GM18870 (cell line): ENCODE measurements around the gene PORCN.

ENCODE experiments used
- ATAC-seq: cut with Tn5 transposase; IDR thresholded peaks from one replicate; pipeline ENCODE4 v1.9.1; 2021; ENCODE audit warnings: moderate library complexity; ENCODE audit not compliant: unreplicated experiment

Gene PORCN

GRCh38 chrX:48475774-48476577 lies 32.8 kb upstream of the PORCN start, which contains the start of gene FTSJ1:
FTSJ1 (plus strand) TSS chrX:48476199; CDS start chrX:48478048, 1,849 bp downstream.
- peak; percentile 82 for ATAC-seq

DNA sequence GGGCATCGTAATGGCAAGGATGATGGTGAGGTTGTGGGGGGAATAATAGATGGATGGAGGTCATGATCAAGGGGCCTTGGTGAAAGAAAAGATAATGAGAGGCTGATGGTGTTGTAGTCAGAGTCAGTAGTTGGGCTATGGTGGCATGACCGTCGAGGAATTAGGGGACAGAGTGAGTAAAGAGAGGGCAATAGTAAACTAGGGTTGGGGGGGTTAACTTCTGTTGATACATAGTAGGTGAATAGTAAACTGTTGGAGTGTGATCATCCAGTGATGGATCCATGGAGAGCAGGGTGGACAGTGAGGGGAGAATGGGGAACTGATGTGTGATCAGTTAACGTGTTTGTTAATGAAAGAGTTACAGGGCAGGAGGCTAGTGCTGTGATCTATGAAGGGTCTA lies 31.9 kb upstream of the PORCN start:
- no peak for ATAC-seq

GRCh38 chrX:48477960-48478755 lies 30.6 kb upstream of the PORCN start:
- no peak for ATAC-seq

DNA sequence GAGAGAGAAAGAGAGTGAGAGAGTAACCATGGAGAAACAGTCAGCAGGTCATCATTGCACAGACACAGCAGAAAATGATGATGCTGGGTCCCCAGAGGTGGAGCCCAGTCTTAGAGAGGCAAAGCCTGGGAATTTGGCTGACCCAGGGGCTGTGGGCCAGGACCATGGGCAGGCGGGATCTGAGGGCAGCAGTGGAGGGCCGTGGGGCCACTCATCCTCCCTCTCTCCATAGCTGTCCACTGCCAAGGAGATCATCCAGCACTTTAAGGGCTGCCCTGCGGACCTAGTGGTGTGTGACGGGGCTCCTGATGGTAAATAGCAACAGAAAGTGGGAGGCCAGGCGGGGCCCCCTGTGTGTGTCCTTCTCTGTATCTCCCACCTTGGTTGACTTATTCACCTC lies 30.0 kb upstream of the PORCN start:
- ATAC-seq, result no peak

DNA sequence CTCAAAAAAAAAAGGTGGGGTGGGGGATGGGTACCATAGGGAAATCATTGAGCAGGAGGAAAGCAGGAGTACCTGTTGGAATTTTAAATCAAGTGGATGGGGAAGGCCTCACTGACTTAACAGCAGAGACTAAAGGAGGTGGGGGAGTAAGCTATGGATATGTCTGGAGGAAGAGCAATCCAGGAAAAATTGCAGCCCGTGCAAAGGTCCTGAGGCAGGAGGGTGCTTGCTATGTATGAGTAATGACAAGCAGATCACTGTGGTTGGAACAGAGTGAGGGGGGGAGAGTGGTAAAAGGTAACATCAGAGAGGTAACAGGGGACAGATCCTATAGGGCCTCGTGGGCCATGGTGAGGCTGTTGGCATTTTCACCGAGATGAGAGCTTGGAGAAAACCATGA lies 28.6 kb upstream of the PORCN start:
- no peak for ATAC-seq

- no peak for ATAC-seq
These were observed 28.2 kb upstream of the PORCN start for GRCh38 chrX:48480583-48480982.

DNA sequence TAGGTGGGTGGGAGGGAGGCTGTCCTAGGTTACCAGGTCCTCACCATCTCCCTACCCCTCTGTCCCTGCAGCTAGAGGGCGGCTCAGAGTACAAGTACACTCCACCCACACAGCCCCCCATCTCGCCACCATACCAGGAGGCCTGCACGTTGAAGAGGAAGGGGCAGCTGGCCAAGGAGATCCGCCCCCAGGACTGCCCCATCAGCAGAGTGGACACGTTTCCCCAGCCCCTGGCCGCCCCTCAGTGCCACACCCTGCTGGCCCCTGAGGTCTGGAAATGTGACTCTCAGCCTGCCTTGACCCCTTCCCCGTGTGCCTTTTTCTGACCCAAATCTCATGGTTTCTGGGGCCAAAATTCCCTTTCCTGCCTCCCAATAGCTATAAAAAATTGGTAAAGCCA lies 26.3 kb upstream of the PORCN start:
- no peak for ATAC-seq

DNA sequence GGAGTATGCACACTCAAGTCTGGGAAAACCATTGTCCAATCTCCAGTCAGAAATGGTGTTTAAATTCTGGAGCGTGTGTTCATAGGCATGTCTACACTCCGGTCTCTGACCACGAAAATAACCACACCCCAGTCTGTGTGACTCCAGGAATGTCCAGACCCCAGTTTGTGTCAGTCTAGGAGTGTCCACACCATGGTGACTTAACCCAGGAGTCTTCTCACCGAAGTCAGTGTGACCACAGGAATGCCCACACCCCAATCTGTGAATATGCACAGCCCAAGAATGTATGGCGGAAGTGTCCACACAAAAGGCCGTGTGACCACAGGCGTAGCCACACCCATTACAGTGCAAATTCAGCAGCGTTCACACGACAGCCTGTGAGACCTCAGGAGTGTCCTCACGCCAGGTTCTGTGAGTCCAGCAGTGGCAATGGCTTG lies 21.4 kb upstream of the PORCN start:
- ATAC-seq, result no peak

DNA sequence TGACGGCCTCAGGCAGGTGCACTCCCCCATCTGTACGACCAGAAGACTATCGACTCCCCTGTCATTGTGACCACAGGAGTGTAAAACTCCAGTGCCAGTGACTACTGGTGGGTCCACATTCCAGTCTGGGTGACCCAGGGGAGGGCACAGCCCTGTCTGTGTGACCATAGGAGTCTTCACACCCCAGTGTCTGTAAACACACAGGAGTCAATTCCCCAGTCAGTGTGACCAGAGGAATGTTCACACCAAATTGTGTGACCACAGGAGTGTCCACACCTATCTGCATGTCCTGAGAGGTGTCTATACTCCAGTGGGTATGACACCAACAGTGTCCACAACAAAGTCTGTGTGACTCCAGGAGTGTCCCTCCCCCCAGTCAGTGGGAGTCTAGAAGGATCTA lies 20.8 kb upstream of the PORCN start:
- no peak for ATAC-seq

- ATAC-seq, result no peak
These were observed 19.5 kb upstream of the PORCN start for GRCh38 chrX:48489296-48489695.

DNA sequence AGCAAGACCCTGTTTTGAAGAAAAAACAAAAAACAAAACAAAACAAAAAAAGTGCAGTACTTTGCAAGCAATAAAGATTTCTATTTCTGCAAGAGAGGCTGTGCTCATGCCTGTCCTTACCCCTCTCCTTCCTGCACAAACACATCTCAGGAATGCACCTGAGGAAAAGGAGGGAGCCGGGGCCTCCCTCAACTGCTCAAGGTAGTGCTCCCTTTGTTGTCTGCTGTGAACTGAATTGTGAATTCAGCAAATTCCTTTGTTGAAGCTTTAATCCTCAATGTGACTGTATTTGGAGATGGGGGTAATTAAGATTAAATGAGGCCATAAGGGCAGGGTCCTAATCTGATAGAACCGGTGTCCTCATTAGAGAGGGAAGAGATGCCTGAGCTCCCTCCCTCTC lies 18.9 kb upstream of the PORCN start:
- ATAC-seq, result no peak

DNA sequence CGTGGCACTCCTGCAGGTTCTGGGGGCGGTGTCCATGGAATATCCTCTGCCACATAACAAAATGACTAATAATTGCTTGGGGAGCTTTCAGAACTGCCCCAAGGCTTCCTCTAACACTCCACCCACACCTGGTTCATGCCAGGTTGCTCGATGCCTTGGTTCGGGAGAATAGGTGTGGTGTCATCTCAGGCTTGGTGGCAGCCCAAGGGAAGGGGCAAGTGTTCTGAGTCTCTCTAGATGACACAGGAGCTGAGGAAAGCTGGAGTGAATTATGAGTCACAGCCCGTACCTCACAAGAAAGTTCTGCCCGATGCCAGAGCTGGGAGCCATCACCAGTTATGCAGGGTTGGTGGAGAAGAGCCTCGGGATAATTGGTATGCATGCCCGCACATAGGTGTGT lies 18.1 kb upstream of the PORCN start:
- ATAC-seq, result no peak

DNA sequence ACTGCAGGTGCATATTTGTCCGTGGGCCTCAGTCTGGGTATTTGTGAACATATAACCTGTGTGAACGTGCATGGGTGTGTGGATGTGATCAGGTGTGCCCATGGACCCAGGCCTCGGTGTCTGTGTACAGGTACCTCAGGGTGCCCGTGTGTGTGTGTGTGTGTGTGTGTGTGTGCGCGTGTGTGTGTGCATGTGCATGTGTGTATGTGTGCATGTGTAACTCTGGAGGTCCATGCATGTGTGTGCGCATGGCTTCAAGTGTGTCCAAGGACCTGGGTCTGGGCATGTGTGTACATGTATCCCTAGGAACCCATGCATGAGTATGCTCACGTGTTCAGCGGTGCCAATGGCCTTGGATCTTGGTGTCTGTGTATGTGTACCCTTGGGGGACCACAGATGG lies 17.0 kb upstream of the PORCN start:
- ATAC-seq, result no peak

- ATAC-seq, result no peak
These were observed 16.4 kb upstream of the PORCN start for GRCh38 chrX:48492293-48492910.

DNA sequence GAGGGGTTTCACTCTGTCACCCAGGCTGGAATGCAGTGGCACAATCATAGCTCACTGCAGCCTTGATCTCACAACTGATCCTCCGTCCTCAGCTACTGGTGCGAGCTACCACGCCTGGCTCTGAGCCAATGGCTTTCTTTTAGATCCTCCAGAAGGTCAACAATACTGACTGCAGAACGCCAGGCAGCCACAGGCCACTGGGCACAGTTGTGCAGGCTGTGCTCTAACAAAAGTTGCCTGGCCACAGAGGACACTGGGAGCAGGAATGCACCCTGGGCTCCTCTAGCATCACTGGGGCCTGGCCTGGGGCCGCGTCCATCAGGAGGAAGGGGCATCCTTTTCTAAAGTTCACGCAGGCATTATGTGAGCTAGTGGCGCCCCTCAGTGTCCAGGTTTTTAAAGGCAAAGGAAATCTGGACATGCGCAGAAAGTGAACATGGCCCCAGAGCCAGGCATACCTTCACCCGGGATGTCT lies 14.9 kb upstream of the PORCN start:
- no peak for ATAC-seq

DNA sequence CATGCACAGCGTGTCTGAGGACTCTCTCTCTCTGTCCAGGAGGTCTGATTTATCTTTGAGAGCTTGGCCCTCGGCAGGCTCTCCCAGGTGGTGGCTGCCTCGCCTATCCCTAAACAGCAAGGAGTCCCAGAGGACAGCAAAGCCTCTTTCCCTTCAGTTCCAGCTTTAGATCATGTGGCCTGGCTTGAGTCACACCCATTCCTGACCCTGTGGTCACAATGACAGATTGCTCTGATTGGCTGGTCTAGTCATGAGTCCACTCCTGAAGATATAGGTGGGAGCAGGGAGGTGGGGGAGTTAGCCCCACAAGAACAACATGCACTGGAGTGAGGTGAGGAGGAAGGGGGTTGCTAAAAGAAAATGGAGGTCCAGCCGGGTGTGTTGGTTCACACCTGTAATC lies 12.1 kb upstream of the PORCN start:
- ATAC-seq, result no peak

GRCh38 chrX:48497871-48498270 lies 10.9 kb upstream of the PORCN start:
- ATAC-seq, result no peak

GRCh38 chrX:48498374-48498809 lies 10.4 kb upstream of the PORCN start:
- ATAC-seq, result no peak

DNA sequence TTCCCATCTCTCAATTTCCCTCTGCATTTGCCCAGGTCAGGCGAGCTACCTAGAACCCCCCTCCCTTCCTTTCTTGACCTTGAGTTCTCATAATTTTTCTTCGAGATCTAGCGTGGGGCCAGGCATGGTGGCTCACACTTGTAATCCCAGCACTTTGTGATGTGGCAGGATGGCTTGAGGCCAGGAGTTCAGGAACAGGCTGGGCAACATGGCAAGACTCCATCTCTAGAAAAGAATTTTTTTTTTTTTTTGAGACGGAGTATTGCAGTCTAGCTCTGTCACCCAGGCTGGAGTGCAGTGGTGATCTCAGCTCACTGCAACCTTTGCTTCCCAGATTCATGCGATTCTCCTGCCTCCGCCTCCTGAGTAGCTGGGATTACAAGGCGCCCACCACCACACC lies 4.5 kb upstream of the PORCN start:
- ATAC-seq, result no peak

GRCh38 chrX:48505481-48505880 lies 3.3 kb upstream of the PORCN start:
- ATAC-seq, result no peak

DNA sequence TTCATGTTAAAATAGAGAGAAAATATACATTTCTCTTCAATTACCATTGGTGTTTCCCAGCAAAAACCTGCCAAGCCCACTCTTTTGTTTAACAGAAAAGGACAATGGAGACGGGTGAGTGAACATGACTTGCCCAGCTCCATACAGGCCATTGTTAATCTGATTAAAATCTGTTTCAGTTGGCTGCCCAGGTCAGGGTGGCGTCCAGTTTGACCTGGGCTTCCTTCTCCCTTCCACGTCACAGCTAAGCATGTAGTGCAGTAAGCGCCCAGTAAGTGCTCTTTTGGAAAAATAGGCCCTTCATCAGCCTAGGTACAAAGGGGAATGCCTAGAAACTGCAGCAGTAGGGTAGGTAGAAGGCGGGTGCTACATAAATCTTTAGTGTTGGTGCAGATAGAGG lies 1.5 kb upstream of the PORCN start:
- no peak for ATAC-seq

DNA sequence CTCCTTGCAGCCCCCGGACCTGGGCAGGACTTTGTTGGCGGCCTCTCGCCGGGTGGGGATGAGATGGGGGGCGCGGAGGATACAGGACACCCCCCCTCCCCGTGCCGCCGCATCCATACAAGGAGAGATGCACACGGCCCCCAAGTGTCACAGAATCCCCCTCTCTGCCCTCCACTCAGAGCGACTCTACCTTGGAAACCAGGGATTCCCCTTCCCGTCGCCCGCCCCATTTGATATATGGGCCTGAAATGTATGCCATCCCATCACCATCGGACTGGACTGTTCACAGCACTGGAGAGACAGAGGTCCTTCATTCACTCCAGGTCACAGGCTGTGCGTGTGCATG lies 426 bp downstream of the PORCN start:
- no peak for ATAC-seq
